AG04449 (cell line): ENCODE measurements around the gene MT1F.
A peak's percentile ranks its signal among the peaks of the same experiment; 100 is the strongest.
"Not testable (repeated sequence)": the region's sequence is repeated elsewhere in the genome, so short reads cannot be mapped to it uniquely, and the experiment has no call there.

Experiments used
- CTCF ChIA-PET: fragments of 350-600 bp; formaldehyde crosslinking; extraction: SDS; loops from one replicate; lab custom pipeline; 2021; ENCODE audit warnings: antibody characterized with exemption; lab: Yijun Ruan, JAX
- POLR2A ChIA-PET: fragments of 400-600, 350-600 bp; formaldehyde crosslinking; extraction: SDS; loops from one replicate; lab custom pipeline; 2020; ENCODE audit warnings: antibody characterized with exemption, inconsistent platforms; lab: Yijun Ruan, JAX
- DNase-seq: peaks from one replicate; pipeline ENCODE4 v3.0.0-alpha.2; 2010; ENCODE audit warnings: low read depth, low spot score
- H3K4me3 ChIP-seq: 2 replicates; pipeline ENCODE4 v1.5.1; 2011; ENCODE audit warnings: low read depth, mild to moderate bottlenecking, control low read depth, low read length
- TF ChIP-seq, protein P1 (sequence below): IDR thresholded peaks from one replicate; pipeline ENCODE4 v1.5.1; 2011; ENCODE audit warnings: mild to moderate bottlenecking, moderate library complexity, low read length, control low read depth, inconsistent platforms; ENCODE audit not compliant: insufficient read depth; ENCODE audit errors: missing control alignments

Gene MT1F

DNA sequence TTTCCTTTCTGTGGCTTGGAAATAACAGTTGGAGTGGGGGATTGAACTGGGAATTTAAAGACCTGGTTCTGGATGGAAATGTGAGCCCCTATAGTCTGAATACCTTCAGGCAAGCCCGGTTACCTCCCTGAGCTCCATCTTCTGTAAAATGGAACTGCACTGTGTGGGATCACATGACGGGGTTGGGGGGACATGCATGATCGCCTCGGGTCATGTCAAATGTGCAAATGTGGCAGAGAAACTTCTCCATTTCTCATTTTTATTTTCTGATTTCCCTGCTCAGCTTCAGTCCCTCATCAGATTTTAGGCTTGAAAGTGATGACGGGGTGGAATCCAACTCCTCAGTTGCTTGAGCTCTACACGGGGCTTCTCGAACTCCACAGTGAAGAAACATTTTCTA is 4.5 kb upstream of the MT1F start:
- ChIA-PET POLR2A (no interaction called here), CTCF (interaction anchor here (1.5 kb wide), 1 partner anchor 9 kb away, joined by 7 read pairs; no protein-coding TSS in a partner anchor)
- no peak overlapping the region for H3K4me3 ChIP-seq
- DNase-seq = no peak
- TF ChIP-seq, protein P1, sequence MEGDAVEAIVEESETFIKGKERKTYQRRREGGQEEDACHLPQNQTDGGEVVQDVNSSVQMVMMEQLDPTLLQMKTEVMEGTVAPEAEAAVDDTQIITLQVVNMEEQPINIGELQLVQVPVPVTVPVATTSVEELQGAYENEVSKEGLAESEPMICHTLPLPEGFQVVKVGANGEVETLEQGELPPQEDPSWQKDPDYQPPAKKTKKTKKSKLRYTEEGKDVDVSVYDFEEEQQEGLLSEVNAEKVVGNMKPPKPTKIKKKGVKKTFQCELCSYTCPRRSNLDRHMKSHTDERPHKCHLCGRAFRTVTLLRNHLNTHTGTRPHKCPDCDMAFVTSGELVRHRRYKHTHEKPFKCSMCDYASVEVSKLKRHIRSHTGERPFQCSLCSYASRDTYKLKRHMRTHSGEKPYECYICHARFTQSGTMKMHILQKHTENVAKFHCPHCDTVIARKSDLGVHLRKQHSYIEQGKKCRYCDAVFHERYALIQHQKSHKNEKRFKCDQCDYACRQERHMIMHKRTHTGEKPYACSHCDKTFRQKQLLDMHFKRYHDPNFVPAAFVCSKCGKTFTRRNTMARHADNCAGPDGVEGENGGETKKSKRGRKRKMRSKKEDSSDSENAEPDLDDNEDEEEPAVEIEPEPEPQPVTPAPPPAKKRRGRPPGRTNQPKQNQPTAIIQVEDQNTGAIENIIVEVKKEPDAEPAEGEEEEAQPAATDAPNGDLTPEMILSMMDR = no peak

- CTCF ChIA-PET = no interaction called here
- TF ChIP-seq, protein P1 = no peak
- no peak for DNase-seq
- POLR2A ChIA-PET = no interaction called here
- peak overlapping the region; percentile 47 for H3K4me3 ChIP-seq
Measured at GRCh38 chr16:56658327-56658875, 642 bp downstream of the MT1F start.

DNA sequence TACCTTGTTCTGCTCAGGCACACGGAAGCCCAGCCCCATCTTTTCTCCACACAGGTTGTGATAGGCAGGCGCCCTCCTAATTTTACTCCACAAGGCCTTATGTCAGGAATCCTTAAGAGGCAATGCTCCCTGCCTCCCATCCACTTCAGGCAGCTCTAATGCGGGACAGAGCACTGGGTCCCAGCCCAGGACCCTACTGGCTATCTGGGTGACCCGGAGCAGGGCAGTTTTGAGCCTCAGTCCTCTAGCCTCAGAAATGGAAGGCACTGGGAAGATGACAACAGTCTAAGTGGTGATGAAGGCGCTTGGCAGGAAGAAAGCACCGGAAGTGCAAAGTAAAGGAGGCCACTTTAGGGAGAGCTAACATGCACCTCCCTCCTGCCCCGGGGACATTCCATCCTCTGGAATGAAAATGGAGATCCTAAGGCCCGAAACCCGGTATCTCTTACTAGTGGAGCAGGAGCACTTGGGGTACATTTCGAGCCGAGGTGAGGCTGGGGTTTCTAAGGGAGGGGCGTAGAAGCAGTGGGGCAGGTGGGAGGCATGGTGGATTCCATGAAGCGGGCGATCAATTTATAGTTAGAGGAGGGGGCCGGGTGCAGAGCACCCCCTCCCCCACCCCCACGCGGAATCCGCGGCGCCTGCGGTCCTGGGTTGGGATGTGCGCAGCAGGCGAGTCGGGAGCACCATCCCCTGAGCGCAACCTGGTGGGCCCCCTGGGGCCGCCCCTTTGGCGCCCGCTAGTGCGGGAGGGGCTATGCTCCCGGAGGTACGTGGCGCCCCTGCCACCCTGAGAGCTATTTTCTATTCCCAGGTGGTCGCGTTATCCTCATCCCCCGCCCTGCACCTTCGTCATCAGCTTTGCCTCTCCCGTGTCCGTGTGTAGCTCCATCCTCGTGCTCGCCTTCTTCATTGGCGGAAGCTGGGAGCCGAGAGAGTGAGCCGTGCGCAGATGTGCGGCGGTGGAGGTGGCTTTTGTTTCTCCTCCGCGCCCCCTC is 4.9 kb downstream of the MT1F start:
- TF ChIP-seq, protein P1 = no peak
- ChIA-PET CTCF (interaction anchor here (1.1 kb wide), 1 partner anchor 17 kb away, joined by 3 read pairs; no protein-coding TSS in a partner anchor), POLR2A (interaction anchor here (0.6 kb wide), 1 partner anchor 19 kb away, joined by 3 read pairs; no protein-coding TSS in a partner anchor)
- DNase-seq = no peak
- peak overlapping the region; percentile 8; the same call in 1 of the 2 replicates for H3K4me3 ChIP-seq

DNA sequence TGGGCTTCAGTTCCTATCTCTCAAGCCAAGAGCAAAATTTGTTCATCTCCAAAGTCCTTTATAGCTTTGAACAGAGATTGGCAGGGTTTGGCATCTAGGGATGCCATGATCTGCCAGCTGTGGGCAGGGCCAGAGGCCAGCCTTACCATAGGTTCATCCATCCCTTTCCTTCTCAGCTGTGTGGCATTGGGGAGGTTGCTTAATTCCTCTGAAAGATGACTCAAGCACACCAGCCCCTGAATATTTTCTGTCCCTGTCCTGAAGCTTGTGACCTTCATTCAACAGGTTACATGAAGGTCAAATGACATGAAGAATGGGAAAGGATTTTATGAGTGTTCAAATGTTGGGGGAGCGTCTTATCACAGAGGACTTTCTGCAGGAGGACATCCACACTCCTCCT is 6.7 kb downstream of the MT1F start:
- no peak for DNase-seq
- ChIA-PET CTCF (no interaction called here), POLR2A (no interaction called here)
- H3K4me3 ChIP-seq = no peak overlapping the region
- TF ChIP-seq, protein P1 = no peak

DNA sequence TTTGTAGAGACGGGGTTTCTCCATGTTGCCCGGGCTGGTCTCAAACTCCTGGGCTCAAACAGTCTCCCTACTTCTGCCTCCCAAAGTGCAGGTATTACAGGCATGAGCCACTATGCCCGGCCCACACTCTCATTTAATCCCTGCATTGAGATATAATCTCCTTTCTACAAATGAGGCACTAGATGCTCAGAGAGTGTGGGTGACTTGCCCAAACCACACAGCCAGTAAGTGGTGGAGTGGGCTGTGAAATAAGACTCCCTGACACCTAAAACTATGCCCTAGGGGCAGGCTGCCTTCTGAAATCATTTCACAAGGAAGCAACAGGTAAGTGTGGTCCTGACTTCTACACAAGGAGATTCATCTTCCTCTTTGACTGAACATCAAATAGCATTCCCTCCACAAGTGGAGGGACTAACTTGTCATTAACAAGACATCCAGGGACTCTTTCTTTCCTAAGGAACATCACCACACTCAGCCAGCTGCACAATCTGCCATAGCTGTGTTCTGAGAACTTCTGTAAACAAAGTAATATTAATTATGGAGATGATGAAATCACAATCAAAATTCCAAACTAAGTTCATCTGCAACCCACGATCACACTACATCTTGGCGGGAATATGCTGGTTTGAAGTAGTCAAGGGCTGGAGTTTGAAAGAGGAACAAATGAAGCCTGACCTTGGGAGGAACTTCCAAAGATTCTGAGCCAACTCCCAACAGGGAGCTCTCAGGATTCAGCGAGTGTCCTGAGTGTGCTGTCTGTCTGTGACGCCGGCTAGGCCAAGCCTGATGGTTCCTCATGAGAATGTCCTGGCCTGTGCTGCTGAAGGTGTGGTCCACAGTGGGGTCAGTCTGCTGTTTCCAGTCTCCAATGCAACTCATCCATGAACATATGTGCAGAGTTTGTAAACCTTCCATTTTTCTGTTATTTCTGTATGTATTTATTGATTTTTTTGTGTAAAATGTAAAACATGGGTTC is 7.8 kb downstream of the MT1F start:
- POLR2A ChIA-PET, CTCF ChIA-PET, H3K4me3 ChIP-seq, DNase-seq: not testable (repeated sequence)
